HepG2 (cell line): ENCODE data around the gene PALM3. TPM values are rescaled to one million over a fixed set of nuclear protein-coding genes. Genes with fewer than 3 reads are reported as not detected.

Experiments used
- HDAC1 ChIP-seq: sonication (generic); formaldehyde crosslinking; IDR thresholded peaks from 2 replicates; pipeline ENCODE4 v1.5.1; 2020; ENCODE audit warnings: mild to moderate bottlenecking, missing genetic modification reagents
- MTA3 ChIP-seq: sonication (generic); formaldehyde crosslinking; IDR thresholded peaks from 2 replicates; pipeline ENCODE4 v1.4.0; 2020; ENCODE audit warnings: missing genetic modification reagents
- RBAK ChIP-seq: sonication (generic); formaldehyde crosslinking; IDR thresholded peaks from 2 replicates; pipeline ENCODE4 v1.5.1; 2020; ENCODE audit warnings: mild to moderate bottlenecking, missing genetic modification reagents
- RXRA ChIP-seq: sonication (generic); formaldehyde crosslinking; IDR thresholded peaks from 2 replicates; pipeline ENCODE4 v1.5.1; 2020; ENCODE audit warnings: missing genetic modification reagents
- SIX4 ChIP-seq: sonication (generic); formaldehyde crosslinking; IDR thresholded peaks from 2 replicates; pipeline ENCODE4 v1.4.0; 2020; ENCODE audit warnings: missing genetic modification reagents
- SRSF9 ChIP-seq: fragments of 200-400 bp; formaldehyde crosslinking; IDR thresholded peaks from 2 replicates; pipeline ENCODE4 v1.6.1; 2018; ENCODE audit warnings: borderline replicate concordance, mild to moderate bottlenecking, low read depth, low read length; ENCODE audit not compliant: insufficient read depth, poor library complexity, severe bottlenecking
- STAG1 ChIP-seq: sonication (generic); formaldehyde crosslinking; IDR thresholded peaks from 2 replicates; pipeline ENCODE4 v1.4.0; 2020; ENCODE audit warnings: missing genetic modification reagents
- TEAD3 ChIP-seq: optimal IDR thresholded peaks from 2 replicates; pipeline ENCODE3; 2016; ENCODE audit warnings: borderline replicate concordance
- TOE1 ChIP-seq: sonication (generic); formaldehyde crosslinking; IDR thresholded peaks from 2 replicates; pipeline ENCODE4 v1.4.0; 2020; ENCODE audit warnings: mild to moderate bottlenecking, missing genetic modification reagents
- ZBTB38 ChIP-seq: sonication (generic); formaldehyde crosslinking; IDR thresholded peaks from 2 replicates; pipeline ENCODE4 v1.5.1; 2020; ENCODE audit warnings: mild to moderate bottlenecking, missing genetic modification reagents
- ZC3H4 ChIP-seq: sonication (generic); formaldehyde crosslinking; IDR thresholded peaks from 2 replicates; pipeline ENCODE4 v1.4.0; 2020; ENCODE audit warnings: missing genetic modification reagents, borderline replicate concordance
- ZFP37 ChIP-seq: sonication (generic); formaldehyde crosslinking; IDR thresholded peaks from 2 replicates; pipeline ENCODE4 v1.4.0; 2020; ENCODE audit warnings: missing genetic modification reagents, borderline replicate concordance
- ZKSCAN8 ChIP-seq: IDR thresholded peaks from 2 replicates; pipeline ENCODE4 v1.6.1; 2016; ENCODE audit warnings: borderline replicate concordance, missing genetic modification reagents, missing compliant biosample characterization
- ZNF431 ChIP-seq: sonication (generic); formaldehyde crosslinking; IDR thresholded peaks from 2 replicates; pipeline ENCODE4 v1.9.0; 2022; ENCODE audit warnings: missing genetic modification reagents, low read depth, mild to moderate bottlenecking, borderline replicate concordance
- ZNF451 ChIP-seq: sonication (generic); formaldehyde crosslinking; IDR thresholded peaks from 2 replicates; pipeline ENCODE4 v1.5.0; 2020; ENCODE audit warnings: mild to moderate bottlenecking, missing genetic modification reagents
- polyA plus RNA-seq, 8 experiments: library from polyadenylated mRNA; depleted of rRNA in 3 of 8; stranded (reverse) in 7 of 8; unstranded in 1 of 8; fragments of >200 nt; fragmentation: Illumina TruSeq in 4 of 8; extraction: Trizol in 4 of 8; gene quantifications; 2 replicates each; pipeline versions ENCODE4 v1.2.1 to v1.2.3, GENCODE V29; 2011 to 2016; ENCODE audit warnings: low read depth in 4 of 8, missing spikeins in 1 of 8, mixed read lengths in 1 of 8; ENCODE audit not compliant: insufficient read depth in 1 of 8
- total RNA-seq, 5 experiments: library from RNA; depleted of rRNA; stranded (reverse); fragments of >200 nt; fragmentation: Illumina TruSeq; extraction: Trizol; gene quantifications; 2 replicates each; pipeline ENCODE4 v1.2.3, GENCODE V29; 2016; ENCODE audit warnings: low read depth in 1 of 5
- TF ChIP-seq, protein P1 (sequence below): sonication (generic); formaldehyde crosslinking; IDR thresholded peaks from 2 replicates; pipeline ENCODE4 v1.4.0; 2020; ENCODE audit warnings: missing genetic modification reagents, borderline replicate concordance
- TF ChIP-seq, protein P2 (sequence below): sonication (generic); formaldehyde crosslinking; IDR thresholded peaks from 2 replicates; pipeline ENCODE4 v1.5.1; 2020; ENCODE audit warnings: mild to moderate bottlenecking, missing genetic modification reagents, moderate library complexity
- TF ChIP-seq, protein P3 (sequence below): sonication (generic); formaldehyde crosslinking; IDR thresholded peaks from 2 replicates; pipeline ENCODE4 v1.5.0; 2020; ENCODE audit warnings: missing genetic modification reagents, mild to moderate bottlenecking, borderline replicate concordance
- TF ChIP-seq, protein P4 (sequence below): sonication (generic); formaldehyde crosslinking; IDR thresholded peaks from 2 replicates; pipeline ENCODE4 v1.5.0; 2020; ENCODE audit warnings: mild to moderate bottlenecking, missing genetic modification reagents
- TF ChIP-seq, protein P5 (sequence below): sonication (generic); formaldehyde crosslinking; IDR thresholded peaks from 2 replicates; pipeline ENCODE4 v1.8.1; 2023; ENCODE audit warnings: mild to moderate bottlenecking, missing genetic modification reagents
- TF ChIP-seq, protein P6 (sequence below): IDR thresholded peaks from 2 replicates; pipeline ENCODE4 v1.6.1; 2018; ENCODE audit warnings: missing genetic modification reagents, mild to moderate bottlenecking, missing compliant biosample characterization

The PALM3 gene
- total and polyA plus RNA-seq, 2 of the 13 experiments (the other 11 are each of a cell fraction or from before 2014, with no cell fraction given): 0.79 to 2.4 TPM

DNA sequence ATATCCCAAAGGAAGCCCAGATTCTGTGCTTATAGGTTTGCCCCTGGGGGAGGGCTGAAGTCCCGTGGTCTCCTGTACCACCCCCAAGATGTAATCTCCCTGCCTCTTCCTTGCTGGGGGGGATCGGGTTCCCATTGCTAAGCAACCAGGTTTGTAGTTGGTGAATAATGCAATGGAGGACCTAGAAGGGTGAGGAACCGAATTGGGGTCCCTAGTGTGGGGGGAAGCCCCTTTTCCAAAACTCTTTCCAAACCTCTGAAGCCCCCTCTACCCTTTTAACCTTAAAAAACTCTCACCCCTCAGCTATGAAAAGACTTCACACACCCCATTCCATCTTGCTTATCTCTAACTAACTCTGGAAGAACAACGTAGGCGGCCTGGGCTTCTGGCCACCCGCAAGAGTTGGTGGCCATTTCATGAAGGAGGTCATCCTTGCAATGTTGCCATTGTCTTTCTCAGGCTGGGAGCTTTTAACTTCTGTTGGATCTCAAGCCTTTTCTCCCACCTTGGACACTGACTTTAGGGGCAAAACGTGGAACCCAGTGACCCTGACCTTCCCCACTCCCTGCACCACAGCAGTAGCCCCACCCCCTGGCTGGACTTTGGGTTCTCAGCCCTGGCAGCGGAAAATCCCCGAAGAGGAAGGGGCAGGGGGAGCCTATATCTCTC, 661 bp downstream of the PALM3 start (continued):
- TF ChIP-seq, protein P1, sequence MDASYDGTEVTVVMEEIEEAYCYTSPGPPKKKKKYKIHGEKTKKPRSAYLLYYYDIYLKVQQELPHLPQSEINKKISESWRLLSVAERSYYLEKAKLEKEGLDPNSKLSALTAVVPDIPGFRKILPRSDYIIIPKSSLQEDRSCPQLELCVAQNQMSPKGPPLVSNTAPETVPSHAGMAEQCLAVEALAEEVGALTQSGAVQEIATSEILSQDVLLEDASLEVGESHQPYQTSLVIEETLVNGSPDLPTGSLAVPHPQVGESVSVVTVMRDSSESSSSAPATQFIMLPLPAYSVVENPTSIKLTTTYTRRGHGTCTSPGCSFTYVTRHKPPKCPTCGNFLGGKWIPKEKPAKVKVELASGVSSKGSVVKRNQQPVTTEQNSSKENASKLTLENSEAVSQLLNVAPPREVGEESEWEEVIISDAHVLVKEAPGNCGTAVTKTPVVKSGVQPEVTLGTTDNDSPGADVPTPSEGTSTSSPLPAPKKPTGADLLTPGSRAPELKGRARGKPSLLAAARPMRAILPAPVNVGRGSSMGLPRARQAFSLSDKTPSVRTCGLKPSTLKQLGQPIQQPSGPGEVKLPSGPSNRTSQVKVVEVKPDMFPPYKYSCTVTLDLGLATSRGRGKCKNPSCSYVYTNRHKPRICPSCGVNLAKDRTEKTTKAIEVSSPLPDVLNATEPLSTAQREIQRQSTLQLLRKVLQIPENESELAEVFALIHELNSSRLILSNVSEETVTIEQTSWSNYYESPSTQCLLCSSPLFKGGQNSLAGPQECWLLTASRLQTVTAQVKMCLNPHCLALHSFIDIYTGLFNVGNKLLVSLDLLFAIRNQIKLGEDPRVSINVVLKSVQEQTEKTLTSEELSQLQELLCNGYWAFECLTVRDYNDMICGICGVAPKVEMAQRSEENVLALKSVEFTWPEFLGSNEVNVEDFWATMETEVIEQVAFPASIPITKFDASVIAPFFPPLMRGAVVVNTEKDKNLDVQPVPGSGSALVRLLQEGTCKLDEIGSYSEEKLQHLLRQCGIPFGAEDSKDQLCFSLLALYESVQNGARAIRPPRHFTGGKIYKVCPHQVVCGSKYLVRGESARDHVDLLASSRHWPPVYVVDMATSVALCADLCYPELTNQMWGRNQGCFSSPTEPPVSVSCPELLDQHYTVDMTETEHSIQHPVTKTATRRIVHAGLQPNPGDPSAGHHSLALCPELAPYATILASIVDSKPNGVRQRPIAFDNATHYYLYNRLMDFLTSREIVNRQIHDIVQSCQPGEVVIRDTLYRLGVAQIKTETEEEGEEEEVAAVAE (CRISPR knock-in tag): no peak
- TF ChIP-seq, protein P2, sequence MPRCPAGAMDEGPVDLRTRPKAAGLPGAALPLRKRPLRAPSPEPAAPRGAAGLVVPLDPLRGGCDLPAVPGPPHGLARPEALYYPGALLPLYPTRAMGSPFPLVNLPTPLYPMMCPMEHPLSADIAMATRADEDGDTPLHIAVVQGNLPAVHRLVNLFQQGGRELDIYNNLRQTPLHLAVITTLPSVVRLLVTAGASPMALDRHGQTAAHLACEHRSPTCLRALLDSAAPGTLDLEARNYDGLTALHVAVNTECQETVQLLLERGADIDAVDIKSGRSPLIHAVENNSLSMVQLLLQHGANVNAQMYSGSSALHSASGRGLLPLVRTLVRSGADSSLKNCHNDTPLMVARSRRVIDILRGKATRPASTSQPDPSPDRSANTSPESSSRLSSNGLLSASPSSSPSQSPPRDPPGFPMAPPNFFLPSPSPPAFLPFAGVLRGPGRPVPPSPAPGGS (CRISPR knock-in tag): no peak; the same call in 1 of the 2 replicates
- TF ChIP-seq SIX4 (no peak), STAG1 (CRISPR knock-in tag) (no peak), TOE1 (no peak), ZBTB38 (CRISPR knock-in tag) (no peak), ZC3H4 (CRISPR knock-in tag) (no peak), RBAK (CRISPR knock-in tag) (no peak), ZKSCAN8 (no peak), HDAC1 (peak; percentile 16; the same call in 1 of the 2 replicates), RXRA (peak; percentile 70; the same call in 1 of the 2 replicates), ZFP37 (CRISPR knock-in tag) (no peak), ZNF431 (no peak), MTA3 (CRISPR knock-in tag) (no peak), ZNF451 (CRISPR knock-in tag) (no peak), SRSF9 (no peak), TEAD3 (CRISPR knock-in tag) (peak; percentile 55)
- TF ChIP-seq, protein P3, sequence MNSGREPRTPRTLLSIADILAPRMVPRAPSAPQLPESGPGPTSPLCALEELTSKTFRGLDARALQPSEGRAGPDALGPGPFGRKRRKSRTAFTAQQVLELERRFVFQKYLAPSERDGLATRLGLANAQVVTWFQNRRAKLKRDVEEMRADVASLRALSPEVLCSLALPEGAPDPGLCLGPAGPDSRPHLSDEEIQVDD (CRISPR knock-in tag): no peak
- TF ChIP-seq, protein P4, sequence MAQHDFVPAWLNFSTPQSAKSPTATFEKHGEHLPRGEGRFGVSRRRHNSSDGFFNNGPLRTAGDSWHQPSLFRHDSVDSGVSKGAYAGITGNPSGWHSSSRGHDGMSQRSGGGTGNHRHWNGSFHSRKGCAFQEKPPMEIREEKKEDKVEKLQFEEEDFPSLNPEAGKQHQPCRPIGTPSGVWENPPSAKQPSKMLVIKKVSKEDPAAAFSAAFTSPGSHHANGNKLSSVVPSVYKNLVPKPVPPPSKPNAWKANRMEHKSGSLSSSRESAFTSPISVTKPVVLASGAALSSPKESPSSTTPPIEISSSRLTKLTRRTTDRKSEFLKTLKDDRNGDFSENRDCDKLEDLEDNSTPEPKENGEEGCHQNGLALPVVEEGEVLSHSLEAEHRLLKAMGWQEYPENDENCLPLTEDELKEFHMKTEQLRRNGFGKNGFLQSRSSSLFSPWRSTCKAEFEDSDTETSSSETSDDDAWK (CRISPR knock-in tag): no peak
- TF ChIP-seq, protein P5, sequence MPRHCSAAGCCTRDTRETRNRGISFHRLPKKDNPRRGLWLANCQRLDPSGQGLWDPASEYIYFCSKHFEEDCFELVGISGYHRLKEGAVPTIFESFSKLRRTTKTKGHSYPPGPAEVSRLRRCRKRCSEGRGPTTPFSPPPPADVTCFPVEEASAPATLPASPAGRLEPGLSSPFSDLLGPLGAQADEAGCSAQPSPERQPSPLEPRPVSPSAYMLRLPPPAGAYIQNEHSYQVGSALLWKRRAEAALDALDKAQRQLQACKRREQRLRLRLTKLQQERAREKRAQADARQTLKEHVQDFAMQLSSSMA (CRISPR knock-in tag): 0 out of 2 replicates have a peak, but pooled peaks have one; percentile 38
- TF ChIP-seq, protein P6, sequence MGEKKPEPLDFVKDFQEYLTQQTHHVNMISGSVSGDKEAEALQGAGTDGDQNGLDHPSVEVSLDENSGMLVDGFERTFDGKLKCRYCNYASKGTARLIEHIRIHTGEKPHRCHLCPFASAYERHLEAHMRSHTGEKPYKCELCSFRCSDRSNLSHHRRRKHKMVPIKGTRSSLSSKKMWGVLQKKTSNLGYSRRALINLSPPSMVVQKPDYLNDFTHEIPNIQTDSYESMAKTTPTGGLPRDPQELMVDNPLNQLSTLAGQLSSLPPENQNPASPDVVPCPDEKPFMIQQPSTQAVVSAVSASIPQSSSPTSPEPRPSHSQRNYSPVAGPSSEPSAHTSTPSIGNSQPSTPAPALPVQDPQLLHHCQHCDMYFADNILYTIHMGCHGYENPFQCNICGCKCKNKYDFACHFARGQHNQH: no peak
